ENCODE results near the gene CEP170B. TPM values are rescaled to one million over a fixed set of nuclear protein-coding genes. Genes with fewer than 3 reads are reported as not detected.

The CEP170B gene
- polyA plus RNA-seq, 2 of the 4 experiments (the other 2 are of a cell fraction) = 4.5 to 13.5 TPM

DNA sequence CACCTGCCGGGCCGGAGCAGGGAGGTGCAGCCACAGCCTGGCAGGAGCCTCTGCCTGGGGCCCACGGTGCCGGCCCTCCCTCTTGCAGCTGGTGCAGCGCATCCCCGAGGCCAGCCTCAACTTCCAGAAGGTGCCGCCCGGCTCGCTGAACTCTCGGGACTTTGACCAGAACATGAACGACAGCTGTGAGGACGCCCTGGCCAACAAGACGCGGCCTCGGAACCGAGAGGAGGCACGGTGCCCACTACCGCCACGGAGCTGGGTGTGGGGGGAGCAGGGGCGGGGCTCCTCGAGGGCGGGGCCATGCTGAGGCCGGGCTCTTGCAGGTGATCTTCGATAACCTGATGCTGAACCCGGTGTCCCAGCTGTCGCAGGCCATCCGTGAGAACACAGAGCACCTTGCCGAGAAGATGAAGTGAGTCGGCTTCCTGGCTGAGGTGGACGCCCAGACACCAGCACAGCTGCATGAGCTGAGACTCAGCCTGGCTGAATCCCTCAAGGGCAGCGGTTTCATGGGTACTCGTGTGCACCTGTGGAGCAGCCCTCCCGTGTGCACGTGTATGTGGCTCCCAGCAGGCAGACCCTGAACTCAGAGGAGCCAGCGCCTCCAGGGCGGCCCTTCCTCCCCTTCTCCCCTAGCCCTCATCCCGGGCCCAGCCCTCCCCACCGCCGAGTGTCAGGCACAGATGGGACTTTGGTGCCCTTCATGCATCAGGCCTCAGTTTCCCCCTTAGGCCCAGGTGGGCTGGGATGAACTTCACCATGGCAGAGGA, 28.6 kb downstream of the CEP170B start:
- WGBS (ENCODE audit: missing lambda C conversion rate) = 84% methylated on average over 36 of the region's 39 CpGs
- Histone ChIP-seq H3K4me3 (no peak overlapping the region), H3K9me3 (no peaks in the 10 kb centered on the region), H3K27ac (no peak overlapping the region), H3K4me2 (no peak overlapping the region), H3K4me1 (peaks cover 15% of the 10 kb centered on the region)
- TF ChIP-seq HOXB13 (CRISPR knock-in tag; IDR thresholded peaks at IDR 0.05; ENCODE audit: low read depth) (no peak), BHLHE40 (IDR thresholded peaks at IDR 0.05; ENCODE audit: low read depth, low read length) (no peak), KDM5A (IDR thresholded peaks at IDR 0.05) (no peak), HDAC2 (IDR thresholded peaks at IDR 0.05) (no peak), POLR2AphosphoS2 (conservative IDR thresholded peaks at IDR 0.05; ENCODE audit: low read length) (no peak), NPAS2 (CRISPR knock-in tag; IDR thresholded peaks at IDR 0.05; ENCODE audit: borderline replicate concordance) (no peak), USF2 (IDR thresholded peaks at IDR 0.05) (no peak), ZNF302 (CRISPR knock-in tag; IDR thresholded peaks at IDR 0.05) (no peak), EHMT2 (IDR thresholded peaks at IDR 0.05; ENCODE audit: low read depth) (no peak), HEYL (CRISPR knock-in tag; IDR thresholded peaks at IDR 0.05) (no peak), PHF8 (IDR thresholded peaks at IDR 0.05; ENCODE audit: borderline replicate concordance, low read depth) (no peak), EP300 (IDR thresholded peaks at IDR 0.05) (no peak)
- TF ChIP-seq, protein P1, sequence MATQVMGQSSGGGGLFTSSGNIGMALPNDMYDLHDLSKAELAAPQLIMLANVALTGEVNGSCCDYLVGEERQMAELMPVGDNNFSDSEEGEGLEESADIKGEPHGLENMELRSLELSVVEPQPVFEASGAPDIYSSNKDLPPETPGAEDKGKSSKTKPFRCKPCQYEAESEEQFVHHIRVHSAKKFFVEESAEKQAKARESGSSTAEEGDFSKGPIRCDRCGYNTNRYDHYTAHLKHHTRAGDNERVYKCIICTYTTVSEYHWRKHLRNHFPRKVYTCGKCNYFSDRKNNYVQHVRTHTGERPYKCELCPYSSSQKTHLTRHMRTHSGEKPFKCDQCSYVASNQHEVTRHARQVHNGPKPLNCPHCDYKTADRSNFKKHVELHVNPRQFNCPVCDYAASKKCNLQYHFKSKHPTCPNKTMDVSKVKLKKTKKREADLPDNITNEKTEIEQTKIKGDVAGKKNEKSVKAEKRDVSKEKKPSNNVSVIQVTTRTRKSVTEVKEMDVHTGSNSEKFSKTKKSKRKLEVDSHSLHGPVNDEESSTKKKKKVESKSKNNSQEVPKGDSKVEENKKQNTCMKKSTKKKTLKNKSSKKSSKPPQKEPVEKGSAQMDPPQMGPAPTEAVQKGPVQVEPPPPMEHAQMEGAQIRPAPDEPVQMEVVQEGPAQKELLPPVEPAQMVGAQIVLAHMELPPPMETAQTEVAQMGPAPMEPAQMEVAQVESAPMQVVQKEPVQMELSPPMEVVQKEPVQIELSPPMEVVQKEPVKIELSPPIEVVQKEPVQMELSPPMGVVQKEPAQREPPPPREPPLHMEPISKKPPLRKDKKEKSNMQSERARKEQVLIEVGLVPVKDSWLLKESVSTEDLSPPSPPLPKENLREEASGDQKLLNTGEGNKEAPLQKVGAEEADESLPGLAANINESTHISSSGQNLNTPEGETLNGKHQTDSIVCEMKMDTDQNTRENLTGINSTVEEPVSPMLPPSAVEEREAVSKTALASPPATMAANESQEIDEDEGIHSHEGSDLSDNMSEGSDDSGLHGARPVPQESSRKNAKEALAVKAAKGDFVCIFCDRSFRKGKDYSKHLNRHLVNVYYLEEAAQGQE (IDR thresholded peaks at IDR 0.05) = no peak
- DNase-seq (ENCODE audit: low read depth in 1 of 2, low spot score in 1 of 2) = no peak
- FAIRE-seq = no peak
- ChIA-PET CTCF (interaction anchor here (1.1 to 3.9 kb wide), 11 partner anchors 12 to 193 kb away, joined by 3 to 40 read pairs (median 5); no protein-coding TSS in a partner anchor), POLR2A (interaction anchor here (1.3 kb wide), 1 partner anchor 17 kb away, joined by 3 read pairs; no protein-coding TSS in a partner anchor)
- ATAC-seq = 0 out of 6 replicates have a peak, but pooled peaks of 1 of the 2 experiments have one; percentile 9

- H3K4me3 ChIP-seq = no peak overlapping the region
- ChIA-PET CTCF (interaction anchor here (1.5 to 3.9 kb wide), 12 partner anchors 8 to 192 kb away, joined by 4 to 40 read pairs (median 15); no protein-coding TSS in a partner anchor), POLR2A (interaction anchor here (1.3 kb wide), 1 partner anchor 18 kb away, joined by 3 read pairs; no protein-coding TSS in a partner anchor)
- H3K4me1 ChIP-seq = peaks cover 15% of the 10 kb centered on the region
- 91% methylated on average over 27 of the region's 30 CpGs for WGBS (ENCODE audit: missing lambda C conversion rate)
- ATAC-seq = 0 out of 6 replicates have a peak, but pooled peaks of 1 of the 2 experiments have one; percentile 11
- DNase-seq (ENCODE audit: low read depth in 1 of 2, low spot score in 1 of 2) = no peak
- no peak overlapping the region for H3K4me2 ChIP-seq
- no peak overlapping the region for H3K27ac ChIP-seq
- H3K9me3 ChIP-seq = no peaks in the 10 kb centered on the region
- TF ChIP-seq CTCF (IDR thresholded peaks at IDR 0.05) = 0 out of 3 replicates have a peak, but pooled peaks have one; percentile 11
- TF ChIP-seq, protein P2, sequence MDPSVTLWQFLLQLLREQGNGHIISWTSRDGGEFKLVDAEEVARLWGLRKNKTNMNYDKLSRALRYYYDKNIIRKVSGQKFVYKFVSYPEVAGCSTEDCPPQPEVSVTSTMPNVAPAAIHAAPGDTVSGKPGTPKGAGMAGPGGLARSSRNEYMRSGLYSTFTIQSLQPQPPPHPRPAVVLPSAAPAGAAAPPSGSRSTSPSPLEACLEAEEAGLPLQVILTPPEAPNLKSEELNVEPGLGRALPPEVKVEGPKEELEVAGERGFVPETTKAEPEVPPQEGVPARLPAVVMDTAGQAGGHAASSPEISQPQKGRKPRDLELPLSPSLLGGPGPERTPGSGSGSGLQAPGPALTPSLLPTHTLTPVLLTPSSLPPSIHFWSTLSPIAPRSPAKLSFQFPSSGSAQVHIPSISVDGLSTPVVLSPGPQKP (IDR thresholded peaks at IDR 0.05; ENCODE audit: low read depth, low read length) = no peak
- FAIRE-seq = no peak
Observed at GRCh38 chr14:104894331-104895206, 29.5 kb downstream of the CEP170B start.
